22Rv1 (cell line): ENCODE measurements around the gene ARHGEF17.

Experiments
- H3K27ac ChIP-seq: fragments of 450-650 bp; 2 replicates; pipeline ENCODE4 v1.5.1; 2017
- CTCF ChIP-seq: fragments of 450-650 bp; IDR thresholded peaks from 2 replicates; pipeline ENCODE4 v1.5.1; 2017; ENCODE audit warnings: mild to moderate bottlenecking
- ZFX ChIP-seq: fragments of 450-650 bp; IDR thresholded peaks from 2 replicates; pipeline ENCODE4 v1.6.1; 2017; ENCODE audit warnings: antibody characterized with exemption, borderline replicate concordance

The ARHGEF17 gene

GRCh38 chr11:73397468-73398131 lies 89.5 kb downstream of the ARHGEF17 start:
- no peak overlapping the region for H3K27ac ChIP-seq
- TF ChIP-seq ZFX: no peak
- TF ChIP-seq CTCF: no peak

- H3K27ac ChIP-seq: no peak overlapping the region
- TF ChIP-seq ZFX (no peak), CTCF (no peak)
Observed at GRCh38 chr11:73398132-73398526, 90.1 kb downstream of the ARHGEF17 start.

GRCh38 chr11:73398721-73399120 lies 90.6 kb downstream of the ARHGEF17 start:
- no peak overlapping the region for H3K27ac ChIP-seq

GRCh38 chr11:73399159-73399590 lies 91.1 kb downstream of the ARHGEF17 start:
- no peak for TF ChIP-seq ZFX
- no peak for TF ChIP-seq CTCF
- H3K27ac ChIP-seq: no peak overlapping the region

More at GRCh38 chr11:73398721-73399120, 90.6 kb downstream of the ARHGEF17 start:
- TF ChIP-seq CTCF (no peak), ZFX (no peak)

GRCh38 chr11:73399636-73400035 lies 91.6 kb downstream of the ARHGEF17 start:
- TF ChIP-seq ZFX (no peak), CTCF (no peak)
- H3K27ac ChIP-seq: no peak overlapping the region

- TF ChIP-seq ZFX (no peak), CTCF (no peak)
- H3K27ac ChIP-seq: no peak overlapping the region
Observed at GRCh38 chr11:73400293-73400692, 92.2 kb downstream of the ARHGEF17 start.

- no peak overlapping the region for H3K27ac ChIP-seq
- TF ChIP-seq ZFX: no peak
- TF ChIP-seq CTCF: no peak
Observed at GRCh38 chr11:73401217-73401923, 93.3 kb downstream of the ARHGEF17 start.
